ENCODE results near the gene FGD3.

Gene FGD3

GRCh38 chr9:93049491-93049890, 102.2 kb downstream of the FGD3 start:
- H3K36me3 ChIP-seq (ENCODE audit: control insufficient read depth, insufficient read depth, low read length), result no peaks in the 10 kb centered on the region
- H3K4me3 ChIP-seq (ENCODE audit: low read length), result no peak overlapping the region
- no peak overlapping the region for H3K27ac ChIP-seq (ENCODE audit: low read depth, low read length)
- no peaks in the 10 kb centered on the region for H3K27me3 ChIP-seq (ENCODE audit: control insufficient read depth, insufficient read depth, low read length)
- peaks cover 7% of the 10 kb centered on the region for H3K4me1 ChIP-seq (ENCODE audit: control insufficient read depth, insufficient read depth, low read length)
- H3K9ac ChIP-seq (ENCODE audit: low read length), result no peak overlapping the region

GRCh38 chr9:93050231-93050630, 102.9 kb downstream of the FGD3 start:
- no peak overlapping the region for H3K4me3 ChIP-seq (ENCODE audit: low read length)
- H3K27ac ChIP-seq (ENCODE audit: low read depth, low read length), result no peak overlapping the region

GRCh38 chr9:93051680-93052089, 104.4 kb downstream of the FGD3 start:
- Histone ChIP-seq H3K27me3 (ENCODE audit: control insufficient read depth, insufficient read depth, low read length) (no peaks in the 10 kb centered on the region), H3K4me1 (ENCODE audit: control insufficient read depth, insufficient read depth, low read length) (peaks cover 7% of the 10 kb centered on the region), H3K27ac (ENCODE audit: low read depth, low read length) (no peak overlapping the region), H3K4me3 (ENCODE audit: low read length) (no peak overlapping the region), H3K36me3 (ENCODE audit: control insufficient read depth, insufficient read depth, low read length) (no peaks in the 10 kb centered on the region), H3K9ac (ENCODE audit: low read length) (no peak overlapping the region)

More at GRCh38 chr9:93050231-93050630, 102.9 kb downstream of the FGD3 start:
- Histone ChIP-seq H3K9ac (ENCODE audit: low read length) (no peak overlapping the region), H3K36me3 (ENCODE audit: control insufficient read depth, insufficient read depth, low read length) (no peaks in the 10 kb centered on the region), H3K4me1 (ENCODE audit: control insufficient read depth, insufficient read depth, low read length) (peaks cover 7% of the 10 kb centered on the region), H3K27me3 (ENCODE audit: control insufficient read depth, insufficient read depth, low read length) (no peaks in the 10 kb centered on the region)

GRCh38 chr9:93052791-93053540, 105.6 kb downstream of the FGD3 start:
- Histone ChIP-seq H3K27me3 (ENCODE audit: control insufficient read depth, insufficient read depth, low read length) (no peaks in the 10 kb centered on the region), H3K27ac (ENCODE audit: low read depth, low read length) (no peak overlapping the region), H3K9ac (ENCODE audit: low read length) (no peak overlapping the region)

GRCh38 chr9:93053781-93054331, 106.5 kb downstream of the FGD3 start:
- H3K27me3 ChIP-seq (ENCODE audit: control insufficient read depth, insufficient read depth, low read length), result no peaks in the 10 kb centered on the region
- no peaks in the 10 kb centered on the region for H3K36me3 ChIP-seq (ENCODE audit: control insufficient read depth, insufficient read depth, low read length)
- H3K27ac ChIP-seq (ENCODE audit: low read depth, low read length), result no peak overlapping the region
- no peak overlapping the region for H3K4me3 ChIP-seq (ENCODE audit: low read length)
- H3K9ac ChIP-seq (ENCODE audit: low read length), result no peak overlapping the region
- peaks cover 7% of the 10 kb centered on the region for H3K4me1 ChIP-seq (ENCODE audit: control insufficient read depth, insufficient read depth, low read length)

More at GRCh38 chr9:93052791-93053540, 105.6 kb downstream of the FGD3 start:
- no peak overlapping the region for H3K4me3 ChIP-seq (ENCODE audit: low read length)
- peaks cover 7% of the 10 kb centered on the region for H3K4me1 ChIP-seq (ENCODE audit: control insufficient read depth, insufficient read depth, low read length)
- no peaks in the 10 kb centered on the region for H3K36me3 ChIP-seq (ENCODE audit: control insufficient read depth, insufficient read depth, low read length)

- Histone ChIP-seq H3K9ac (ENCODE audit: low read length) (no peak overlapping the region), H3K4me3 (ENCODE audit: low read length) (no peak overlapping the region), H3K4me1 (ENCODE audit: control insufficient read depth, insufficient read depth, low read length) (peaks cover 7% of the 10 kb centered on the region), H3K27ac (ENCODE audit: low read depth, low read length) (no peak overlapping the region), H3K27me3 (ENCODE audit: control insufficient read depth, insufficient read depth, low read length) (no peaks in the 10 kb centered on the region), H3K36me3 (ENCODE audit: control insufficient read depth, insufficient read depth, low read length) (no peaks in the 10 kb centered on the region)
These were observed 107.7 kb downstream of the FGD3 start for GRCh38 chr9:93054758-93055704.

GRCh38 chr9:93057042-93057702, 109.8 kb downstream of the FGD3 start:
- H3K4me1 ChIP-seq (ENCODE audit: control insufficient read depth, insufficient read depth, low read length), result peaks cover 3% of the 10 kb centered on the region

GRCh38 chr9:93057703-93058354, 110.5 kb downstream of the FGD3 start:
- Histone ChIP-seq H3K4me3 (ENCODE audit: low read length) (peak overlapping the region; percentile 54), H3K4me1 (ENCODE audit: control insufficient read depth, insufficient read depth, low read length) (no peaks in the 10 kb centered on the region), H3K36me3 (ENCODE audit: control insufficient read depth, insufficient read depth, low read length) (no peaks in the 10 kb centered on the region)

More at GRCh38 chr9:93057042-93057702, 109.8 kb downstream of the FGD3 start:
- no peak overlapping the region for H3K27ac ChIP-seq (ENCODE audit: low read depth, low read length)
- H3K9ac ChIP-seq (ENCODE audit: low read length), result no peak overlapping the region
- no peaks in the 10 kb centered on the region for H3K36me3 ChIP-seq (ENCODE audit: control insufficient read depth, insufficient read depth, low read length)
- H3K27me3 ChIP-seq (ENCODE audit: control insufficient read depth, insufficient read depth, low read length), result no peaks in the 10 kb centered on the region
- no peak overlapping the region for H3K4me3 ChIP-seq (ENCODE audit: low read length)

GRCh38 chr9:93058355-93059010, 111.2 kb downstream of the FGD3 start, which contains the start of gene SUSD3:
Gene SUSD3, plus strand, starts transcription at chr9:93058701. Its CDS starts 42 bp downstream, at chr9:93058743.
- H3K4me1 ChIP-seq (ENCODE audit: control insufficient read depth, insufficient read depth, low read length), result no peaks in the 10 kb centered on the region
- H3K27me3 ChIP-seq (ENCODE audit: control insufficient read depth, insufficient read depth, low read length), result no peaks in the 10 kb centered on the region
- no peak within 1 kb of the TSS for H3K9ac ChIP-seq (ENCODE audit: low read length)
- H3K4me3 ChIP-seq (ENCODE audit: low read length), result peak within 1 kb of the TSS; percentile 54
- H3K27ac ChIP-seq (ENCODE audit: low read depth, low read length), result no peak within 1 kb of the TSS
- H3K36me3 ChIP-seq (ENCODE audit: control insufficient read depth, insufficient read depth, low read length), result no peaks in the 10 kb centered on the region

More at GRCh38 chr9:93057703-93058354, 110.5 kb downstream of the FGD3 start:
- no peaks in the 10 kb centered on the region for H3K27me3 ChIP-seq (ENCODE audit: control insufficient read depth, insufficient read depth, low read length)
- H3K27ac ChIP-seq (ENCODE audit: low read depth, low read length), result no peak overlapping the region
- no peak overlapping the region for H3K9ac ChIP-seq (ENCODE audit: low read length)

GRCh38 chr9:93059011-93059714, 111.8 kb downstream of the FGD3 start:
- Histone ChIP-seq H3K36me3 (ENCODE audit: control insufficient read depth, insufficient read depth, low read length) (no peaks in the 10 kb centered on the region), H3K4me3 (ENCODE audit: low read length) (peak overlapping the region; percentile 54), H3K27me3 (ENCODE audit: control insufficient read depth, insufficient read depth, low read length) (no peaks in the 10 kb centered on the region), H3K27ac (ENCODE audit: low read depth, low read length) (no peak overlapping the region), H3K9ac (ENCODE audit: low read length) (no peak overlapping the region), H3K4me1 (ENCODE audit: control insufficient read depth, insufficient read depth, low read length) (no peaks in the 10 kb centered on the region)
